H54 (cell line): Measurements from ENCODE around the gene PAWR.
"Not testable (repeated sequence)": the region's sequence is repeated elsewhere in the genome, so short reads cannot be mapped to it uniquely, and the experiment has no call there.

Experiments used
- DNase-seq: peaks from one replicate; pipeline ENCODE4 v3.0.0; 2011; ENCODE audit warnings: low spot score, mixed read lengths; ENCODE audit not compliant: insufficient read length
- FAIRE-seq: peaks from 3 replicates; lab custom pipeline; 2011; peaks lifted over from hg19 to GRCh38; lab: Jason Lieb, UNC
- POLR2A ChIP-seq: IDR thresholded peaks from 2 replicates; pipeline ENCODE4 v1.6.1; 2011; ENCODE audit warnings: low read depth, mild to moderate bottlenecking, low read length

The PAWR gene

DNA sequence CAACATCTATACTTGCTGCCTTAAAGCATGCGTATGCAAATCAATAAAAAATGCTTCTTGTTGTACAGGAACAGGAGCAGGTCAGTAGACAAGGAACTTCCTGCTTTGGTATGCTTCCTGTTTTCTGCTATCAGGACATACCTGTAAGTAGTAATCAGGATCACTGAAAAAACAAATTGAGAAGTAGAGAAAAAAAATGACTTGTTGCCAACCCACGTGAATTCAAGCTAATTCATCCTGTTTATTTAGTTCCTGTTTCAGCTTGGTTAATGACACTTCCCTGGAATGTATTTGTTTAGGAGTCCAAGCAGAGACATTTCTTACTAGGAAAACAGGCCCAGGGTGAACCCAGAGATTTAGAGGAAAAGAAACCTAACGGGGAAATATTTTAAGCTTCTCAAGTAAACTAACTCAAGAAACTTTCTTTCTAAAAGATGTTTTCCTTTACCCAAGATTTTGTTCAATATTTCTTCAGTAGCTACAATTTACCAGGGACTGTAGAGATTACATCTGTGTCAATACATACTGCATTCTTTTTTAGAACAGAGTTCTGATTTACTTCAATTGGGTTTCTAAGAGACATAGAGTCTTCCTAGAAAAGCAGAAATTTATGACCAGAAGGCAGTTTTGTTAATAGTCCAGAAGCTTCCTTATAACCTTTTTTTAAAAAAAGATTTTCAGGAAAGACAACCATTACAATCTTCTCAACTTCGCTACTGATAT, 124.2 kb downstream of the PAWR start:
- FAIRE-seq = no peak
- TF ChIP-seq POLR2A = no peak
- no peak for DNase-seq

DNA sequence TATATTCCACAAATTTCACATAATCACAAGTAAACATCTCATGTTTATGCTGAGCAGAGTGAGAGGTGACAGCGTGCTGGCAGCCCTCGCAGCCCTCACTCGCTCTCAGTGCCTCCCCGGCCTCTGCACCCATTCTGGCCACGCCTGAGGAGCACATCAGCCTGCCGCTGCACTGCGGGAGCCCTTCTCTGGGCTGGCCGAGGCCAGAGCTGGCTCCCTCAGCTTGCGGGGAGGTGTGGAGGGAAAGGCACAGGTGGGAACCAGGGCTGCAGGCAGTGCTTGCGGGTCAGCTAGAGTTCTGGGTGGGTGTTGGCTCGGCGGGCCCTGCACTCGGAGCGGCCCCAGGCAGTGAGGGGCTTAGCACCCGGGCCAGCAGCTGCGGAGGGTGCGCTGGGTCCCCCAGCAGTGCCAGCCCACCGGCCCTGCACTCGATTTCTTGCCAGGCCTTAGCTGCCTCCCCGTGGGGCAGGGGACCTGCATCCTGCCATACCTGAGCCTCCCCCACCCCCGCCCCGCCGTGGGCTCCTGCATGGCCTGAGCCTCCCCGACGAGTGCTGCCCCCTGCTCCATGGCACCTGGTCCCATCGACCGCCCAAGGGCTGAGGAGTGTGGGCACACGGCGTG, 125.9 kb downstream of the PAWR start:
- FAIRE-seq, DNase-seq: not testable (repeated sequence)

DNA sequence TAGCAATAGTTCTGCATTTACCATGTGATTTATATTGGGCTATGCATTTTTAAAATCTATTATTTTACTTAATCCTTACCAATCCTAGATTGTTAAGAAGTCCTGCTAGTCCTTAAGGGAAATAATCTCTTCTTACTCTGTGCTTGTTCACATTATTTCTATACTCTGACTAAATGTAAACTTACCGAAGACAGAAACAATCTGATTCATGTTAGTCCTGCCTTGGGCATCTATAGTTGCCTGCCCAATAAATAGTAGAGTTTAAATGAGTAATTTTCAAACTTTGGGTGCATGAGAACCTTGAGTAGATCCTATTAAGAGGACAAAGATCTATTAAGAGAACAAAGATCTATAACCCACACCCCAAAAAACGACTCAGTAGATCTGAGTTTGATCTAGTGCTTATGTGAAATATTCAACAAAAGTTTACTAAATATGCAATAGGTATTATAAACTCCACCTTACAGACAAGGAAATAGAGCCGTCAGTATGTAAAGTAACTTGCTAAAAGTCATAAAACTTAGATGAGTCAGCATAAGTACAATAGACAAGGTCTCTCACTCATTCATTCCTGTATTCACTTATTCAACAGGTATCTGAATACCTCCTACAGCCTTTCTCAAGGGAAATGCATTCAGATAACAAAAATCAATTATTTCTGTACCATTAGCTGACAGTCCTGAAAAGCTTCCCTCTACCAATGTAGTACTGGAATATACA, 127.6 kb downstream of the PAWR start:
- FAIRE-seq (no peak), DNase-seq (no peak)
- TF ChIP-seq POLR2A = no peak

DNA sequence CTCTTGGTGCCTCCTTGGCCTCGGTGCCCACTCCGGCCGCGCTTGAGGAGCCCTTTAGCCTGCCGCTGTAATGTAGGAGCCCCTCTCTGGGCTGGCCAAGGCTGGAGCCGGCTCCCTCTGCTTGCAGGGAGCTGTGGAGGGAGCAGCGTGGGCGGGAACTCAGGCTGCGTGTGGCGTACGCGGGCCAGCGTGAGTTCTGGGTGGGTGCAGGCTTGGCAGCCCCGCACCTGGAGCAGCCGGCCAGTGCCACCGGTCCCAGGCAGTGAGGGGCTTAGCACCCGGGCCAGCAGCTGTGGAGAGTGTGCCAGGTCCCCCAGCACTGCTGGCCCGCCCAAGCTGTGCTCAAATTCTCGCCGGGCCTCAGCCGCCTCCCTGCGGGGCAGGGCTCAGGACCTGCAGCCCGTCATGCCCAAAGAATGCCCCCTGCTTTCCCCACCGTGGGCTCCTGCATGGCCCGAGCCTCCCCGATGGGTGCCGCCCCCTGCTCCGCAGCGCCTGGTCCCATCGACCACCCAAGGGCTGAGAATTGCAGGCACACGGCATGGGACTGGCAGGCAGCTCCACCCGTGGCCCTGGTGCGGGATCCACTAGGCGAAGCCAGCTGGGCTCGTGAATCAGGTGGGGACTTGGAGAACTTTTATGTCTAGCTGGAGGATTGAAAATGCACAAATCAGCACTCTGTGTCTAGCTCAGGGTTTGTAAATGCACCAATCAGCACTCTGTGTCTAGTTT, 129.2 kb downstream of the PAWR start:
- DNase-seq (no peak), FAIRE-seq (no peak)
- TF ChIP-seq POLR2A = no peak

DNA sequence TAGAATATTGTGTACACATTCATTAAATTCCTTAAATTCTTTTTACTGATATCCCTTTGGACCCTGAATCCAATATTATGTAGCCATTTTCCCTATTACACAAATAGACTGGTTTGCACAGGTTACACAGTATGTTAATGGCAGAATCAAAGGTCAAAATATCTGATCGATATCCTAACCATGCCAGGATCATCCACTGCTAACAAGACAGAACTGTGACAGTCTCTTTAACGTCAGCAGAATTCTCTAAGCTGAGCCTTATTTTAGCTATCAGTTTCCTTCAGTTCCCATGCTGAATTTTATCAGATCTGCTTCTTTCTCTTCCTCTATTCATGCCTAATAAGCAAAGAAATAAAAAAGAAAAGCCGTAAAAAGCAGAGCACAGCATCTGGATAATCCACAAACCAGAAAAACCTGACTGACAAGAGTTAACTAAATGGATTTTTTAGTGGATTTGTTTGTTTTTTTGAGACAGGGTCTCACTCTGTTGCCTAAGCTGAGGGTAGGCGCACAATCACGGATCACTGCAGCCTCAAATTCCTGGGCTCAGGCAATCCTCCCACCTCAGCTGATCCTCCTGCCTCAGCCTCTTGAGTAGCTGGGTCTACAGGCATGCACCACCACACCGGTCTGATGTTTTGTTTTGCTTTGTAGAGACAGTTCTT, 130.4 kb downstream of the PAWR start:
- DNase-seq = no peak

DNA sequence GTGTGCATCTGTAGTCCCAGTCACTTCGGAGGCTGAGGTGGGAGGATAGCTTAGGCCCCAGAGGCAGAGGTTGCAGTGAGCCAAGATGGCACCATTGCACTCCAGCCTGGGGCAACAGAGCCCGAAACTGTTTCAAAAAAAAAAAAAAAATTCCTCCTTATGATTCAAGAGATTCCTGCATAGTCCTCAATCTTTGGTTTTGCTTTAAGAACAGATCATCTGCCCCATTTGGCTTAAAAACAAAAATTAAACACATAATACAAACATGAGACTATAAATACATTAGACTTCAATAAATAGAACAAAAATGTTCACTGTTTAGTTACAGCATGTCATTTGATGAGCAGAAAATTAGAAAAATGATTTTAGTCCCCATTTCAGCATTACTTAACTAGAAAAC, 131.2 kb downstream of the PAWR start:
- no peak for TF ChIP-seq POLR2A
- DNase-seq (no peak), FAIRE-seq (no peak)

More for the DNA sequence above, 130.4 kb downstream of the PAWR start:
- FAIRE-seq = no peak
- TF ChIP-seq POLR2A = no peak

DNA sequence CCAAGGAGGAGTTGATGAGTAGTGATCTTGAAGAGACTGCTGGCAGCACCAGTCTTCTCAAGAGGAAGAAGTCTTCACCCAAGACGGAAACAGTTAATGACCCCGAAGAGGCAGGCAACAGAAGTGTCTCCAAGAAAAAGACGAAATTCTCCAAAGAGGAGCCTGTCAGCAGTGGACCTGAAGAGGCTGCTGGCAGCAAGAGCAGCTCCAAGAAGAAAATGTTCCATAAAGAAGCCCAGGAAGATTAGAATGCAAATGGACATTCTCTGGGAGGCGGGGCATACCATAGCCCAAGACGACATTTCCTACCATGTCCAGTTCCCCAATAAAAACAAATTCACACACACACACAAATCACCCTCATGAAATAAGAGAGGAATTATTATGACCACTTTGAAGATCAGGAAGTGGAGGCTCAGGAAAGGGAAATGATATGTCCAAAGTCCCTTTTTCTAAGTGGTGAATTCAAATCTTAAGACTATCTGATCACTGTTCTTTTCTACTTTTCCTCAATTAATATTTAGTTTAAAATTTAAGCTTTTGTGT, 131.8 kb downstream of the PAWR start:
- TF ChIP-seq POLR2A = no peak
- FAIRE-seq (no peak), DNase-seq (no peak)

DNA sequence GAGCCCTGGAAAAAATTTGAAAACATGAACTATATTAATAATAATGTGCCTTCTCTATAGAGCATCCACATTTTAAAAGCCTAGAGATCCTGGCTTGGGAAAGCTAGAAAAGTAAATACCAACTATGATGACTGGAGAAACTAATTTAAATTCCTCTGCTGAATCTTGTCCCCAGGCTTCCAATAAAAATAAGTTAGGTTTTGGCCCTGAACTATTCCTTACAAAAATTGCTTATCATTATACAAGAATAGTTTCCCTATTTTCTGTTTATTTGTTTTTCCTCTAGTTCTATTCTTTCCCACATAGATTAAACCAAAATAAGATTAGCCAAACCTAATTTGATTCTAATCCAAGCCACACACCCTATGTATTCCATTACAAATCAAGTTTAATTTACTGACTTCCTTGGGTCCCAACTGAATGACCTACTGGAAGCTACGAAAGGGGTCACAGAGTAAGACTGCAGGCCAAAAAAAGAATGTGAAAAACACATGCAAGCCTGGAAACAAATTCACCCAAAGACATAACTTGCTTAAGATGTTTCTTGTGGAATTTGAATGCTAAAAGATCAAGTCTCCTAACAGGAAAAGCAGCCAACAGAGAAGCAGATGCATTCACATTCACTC, 133.0 kb downstream of the PAWR start:
- no peak for DNase-seq
- TF ChIP-seq POLR2A = no peak
- no peak for FAIRE-seq

DNA sequence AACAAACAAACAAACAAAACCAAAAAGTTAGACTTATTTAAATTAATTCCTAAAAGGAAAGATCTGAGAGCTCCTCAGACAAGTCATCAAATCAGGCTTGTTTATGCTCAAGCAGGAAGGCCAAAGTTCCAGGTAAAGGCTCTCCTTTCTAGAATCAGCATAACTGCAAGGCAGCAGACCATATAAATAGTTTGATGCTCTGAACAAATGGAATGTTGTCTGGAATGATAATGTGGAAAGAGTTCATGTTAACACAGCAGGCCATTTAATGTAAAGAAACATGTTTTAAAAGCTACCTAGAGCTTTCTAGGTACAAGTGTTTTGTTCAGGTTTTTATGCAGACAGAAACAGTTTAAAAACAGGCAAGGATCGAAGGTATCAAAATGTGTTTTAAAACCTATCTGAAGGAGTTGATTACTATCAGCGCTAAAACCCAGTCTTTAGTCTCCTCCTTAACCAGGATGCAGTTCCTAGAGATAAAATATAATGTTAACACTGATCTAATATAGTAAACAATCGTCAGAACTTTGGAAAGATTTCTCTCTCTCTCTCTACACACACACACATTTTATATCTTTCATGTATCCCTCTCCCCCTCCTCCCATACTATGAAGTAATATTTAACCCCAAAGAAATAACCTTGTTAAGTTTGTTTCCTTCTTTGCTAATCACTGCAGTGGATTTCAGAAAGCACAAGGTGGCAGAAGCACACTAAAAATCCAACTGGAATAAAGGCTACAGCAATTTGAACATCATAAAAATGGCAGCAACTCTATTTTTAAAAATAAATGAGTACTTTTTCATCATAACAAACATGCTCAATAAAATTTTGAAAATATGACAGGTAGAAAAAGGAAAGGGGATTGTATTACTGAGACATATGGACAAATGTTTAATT, 135.5 kb downstream of the PAWR start:
- DNase-seq (no peak), FAIRE-seq (peak; percentile 66)
- no peak for TF ChIP-seq POLR2A

DNA sequence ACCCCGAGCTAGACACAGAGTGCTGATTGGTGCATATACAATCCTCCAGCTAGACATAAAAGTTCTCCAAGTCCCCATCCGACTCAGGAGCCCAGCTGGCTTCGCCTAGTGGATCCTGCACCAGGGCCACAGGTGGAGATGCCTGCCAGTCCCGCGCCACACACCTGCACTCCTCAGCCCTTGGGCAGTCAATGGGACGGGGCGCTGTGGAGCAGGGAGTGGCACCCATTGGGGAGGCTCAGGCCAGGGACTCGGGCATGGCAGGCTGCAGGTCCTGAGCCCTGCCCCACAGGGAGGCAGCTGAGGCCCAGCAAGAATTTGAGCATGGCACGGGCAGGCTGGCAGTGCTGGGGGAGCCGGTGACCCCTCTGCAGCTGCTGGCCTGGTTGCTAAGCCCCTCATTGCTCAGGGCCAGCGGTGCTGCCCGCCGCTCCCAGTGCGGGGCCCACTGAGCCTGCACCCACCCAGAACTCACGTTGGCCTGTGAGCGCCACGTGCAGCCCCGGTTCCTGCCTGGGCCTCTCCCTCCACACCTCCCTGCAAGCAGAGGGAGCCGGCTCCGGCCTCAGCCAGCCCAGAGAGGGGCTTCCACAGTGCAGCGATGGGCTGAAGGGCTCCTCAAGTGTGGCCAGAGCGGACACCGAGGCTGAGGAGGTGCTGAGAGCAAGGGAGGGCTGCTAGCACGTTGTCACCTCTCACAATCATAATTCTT, 136.7 kb downstream of the PAWR start:
- TF ChIP-seq POLR2A = no peak
- no peak for FAIRE-seq
- no peak for DNase-seq

DNA sequence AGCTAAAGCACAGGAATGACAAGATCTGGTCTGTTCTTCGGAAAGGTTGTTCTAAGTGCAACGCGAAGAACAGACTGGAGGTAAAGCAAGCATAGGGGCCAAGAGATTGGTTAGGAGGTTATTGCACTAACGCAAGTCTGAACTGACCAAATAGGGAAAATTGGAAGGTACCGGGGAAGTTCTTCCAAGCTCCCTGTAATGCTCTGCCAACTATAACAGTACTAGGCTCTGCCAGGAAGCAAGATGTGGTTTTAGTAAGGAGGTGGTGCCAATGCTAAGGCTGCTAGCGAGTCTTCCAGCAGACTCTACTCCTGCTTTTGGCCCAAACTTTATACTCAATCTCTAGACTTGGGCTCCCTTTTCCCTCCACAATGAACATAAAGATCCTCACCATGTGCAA, 138.6 kb downstream of the PAWR start:
- TF ChIP-seq POLR2A = no peak
- FAIRE-seq (no peak), DNase-seq (no peak)
